ENCODE data around the gene TUBGCP6.
"Not testable (repeated sequence)": the region's sequence is repeated elsewhere in the genome, so short reads cannot be mapped to it uniquely, and the experiment has no call there.

TUBGCP6 gene

DNA sequence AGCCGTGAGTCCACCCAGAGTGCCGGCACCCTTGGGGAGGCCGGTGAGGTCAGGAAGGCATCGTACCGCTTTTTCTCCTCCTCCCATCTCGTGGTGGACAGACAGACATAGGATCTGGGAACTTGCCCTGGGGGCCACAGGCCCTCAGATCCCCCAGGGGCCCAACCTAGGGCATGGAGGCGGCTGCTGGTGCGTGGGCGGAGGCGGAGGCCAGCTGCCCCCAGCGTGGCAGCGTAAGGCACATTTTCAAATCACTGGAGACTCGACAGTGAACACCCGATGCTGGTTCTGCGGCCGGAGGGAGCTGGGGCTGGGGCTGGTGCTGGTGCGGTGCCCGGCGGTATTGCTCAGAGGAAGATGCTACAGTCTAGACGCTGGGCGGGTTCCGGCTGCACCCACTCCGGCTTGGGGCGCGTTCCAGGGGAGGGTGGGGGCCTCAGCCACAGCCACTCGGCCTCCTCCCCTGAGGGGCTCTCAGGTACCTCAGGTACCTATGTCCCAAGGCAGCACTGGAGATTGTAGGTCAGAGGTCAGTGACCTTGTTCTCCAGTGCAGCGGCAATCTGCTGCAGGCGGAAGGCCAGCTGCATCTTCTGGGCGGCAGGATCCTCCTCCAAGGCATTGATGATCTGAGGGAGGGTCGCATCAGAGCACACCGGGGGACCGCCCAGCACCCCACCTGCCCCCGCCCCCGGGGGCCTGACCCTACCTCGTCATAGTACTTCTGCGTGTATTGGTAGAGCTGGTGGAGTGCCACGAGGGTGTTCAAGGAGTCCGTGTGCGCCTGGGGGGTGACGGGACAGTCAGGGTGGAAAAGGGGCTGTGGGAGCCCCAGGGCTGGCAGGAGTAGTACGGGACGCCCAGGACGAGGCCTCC is 30.6 kb upstream of the TUBGCP6 start:
- no peak overlapping the region for H3K9ac ChIP-seq (ENCODE audit: low read depth, low read length)
- H3K36me3 ChIP-seq (ENCODE audit: control insufficient read depth, insufficient read depth, low read length), result peaks cover 58% of the 10 kb centered on the region
- peaks cover 4% of the 10 kb centered on the region for H3K27me3 ChIP-seq (ENCODE audit: control insufficient read depth, insufficient read depth, low read length)
- H3K4me1 ChIP-seq (ENCODE audit: control insufficient read depth, insufficient read depth, low read length), result no peaks in the 10 kb centered on the region
- no peak overlapping the region for H3K4me3 ChIP-seq (ENCODE audit: low read depth, low read length)
- no peaks in the 10 kb centered on the region for H3K9me3 ChIP-seq (ENCODE audit: control insufficient read depth, insufficient read depth, low read length)

DNA sequence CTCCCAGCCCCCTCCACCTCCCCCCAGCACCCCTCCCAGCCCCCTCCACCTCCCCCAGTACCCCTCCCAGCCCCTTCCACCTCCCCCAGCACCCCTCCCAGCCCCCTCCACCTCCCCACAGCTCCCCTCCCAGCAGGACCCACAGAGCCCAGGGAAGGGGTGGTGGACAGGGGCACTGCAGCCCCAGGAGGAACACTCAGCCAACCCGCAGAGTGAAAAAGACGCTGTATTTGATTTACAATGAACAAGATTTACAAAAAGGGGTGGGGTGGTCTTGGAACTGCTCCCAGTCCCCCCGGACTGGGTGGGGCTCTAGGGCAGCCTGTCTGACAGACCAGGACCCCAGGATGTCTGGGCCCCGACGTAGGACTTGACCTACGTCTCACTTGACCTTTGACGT is 29.9 kb upstream of the TUBGCP6 start:
- Histone ChIP-seq H3K27me3 (ENCODE audit: control insufficient read depth, insufficient read depth, low read length) (peaks cover 4% of the 10 kb centered on the region), H3K36me3 (ENCODE audit: control insufficient read depth, insufficient read depth, low read length) (peaks cover 54% of the 10 kb centered on the region), H3K9ac (ENCODE audit: low read depth, low read length) (no peak overlapping the region), H3K9me3 (ENCODE audit: control insufficient read depth, insufficient read depth, low read length) (no peaks in the 10 kb centered on the region), H3K4me1 (ENCODE audit: control insufficient read depth, insufficient read depth, low read length) (no peaks in the 10 kb centered on the region), H3K4me3 (ENCODE audit: low read depth, low read length) (no peak overlapping the region)

DNA sequence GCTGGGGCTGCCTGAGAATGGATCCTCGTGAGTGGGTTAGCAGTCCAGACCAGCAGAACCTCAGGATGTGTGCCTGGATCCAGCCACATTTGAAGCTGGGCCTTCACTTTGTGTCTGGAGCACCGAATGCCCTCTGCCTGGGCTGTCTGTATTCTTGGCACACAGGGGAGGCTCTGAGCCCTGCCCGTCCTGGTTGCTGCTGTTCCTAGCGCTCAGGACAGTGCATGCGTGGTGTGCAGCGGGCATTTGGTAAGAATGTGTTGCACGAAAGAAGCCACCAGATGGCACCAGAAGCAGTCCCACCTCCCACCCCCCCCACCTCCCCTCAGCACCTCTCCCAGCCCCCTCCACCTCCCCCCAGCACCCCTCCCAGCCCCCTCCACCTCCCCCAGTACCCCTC is 29.5 kb upstream of the TUBGCP6 start:
- H3K27me3 ChIP-seq (ENCODE audit: control insufficient read depth, insufficient read depth, low read length), result peaks cover 9% of the 10 kb centered on the region
- H3K9ac ChIP-seq (ENCODE audit: low read depth, low read length), result no peak overlapping the region
- H3K36me3 ChIP-seq (ENCODE audit: control insufficient read depth, insufficient read depth, low read length), result peaks cover 49% of the 10 kb centered on the region
- no peaks in the 10 kb centered on the region for H3K9me3 ChIP-seq (ENCODE audit: control insufficient read depth, insufficient read depth, low read length)
- no peak overlapping the region for H3K4me3 ChIP-seq (ENCODE audit: low read depth, low read length)
- H3K4me1 ChIP-seq (ENCODE audit: control insufficient read depth, insufficient read depth, low read length), result no peaks in the 10 kb centered on the region

DNA sequence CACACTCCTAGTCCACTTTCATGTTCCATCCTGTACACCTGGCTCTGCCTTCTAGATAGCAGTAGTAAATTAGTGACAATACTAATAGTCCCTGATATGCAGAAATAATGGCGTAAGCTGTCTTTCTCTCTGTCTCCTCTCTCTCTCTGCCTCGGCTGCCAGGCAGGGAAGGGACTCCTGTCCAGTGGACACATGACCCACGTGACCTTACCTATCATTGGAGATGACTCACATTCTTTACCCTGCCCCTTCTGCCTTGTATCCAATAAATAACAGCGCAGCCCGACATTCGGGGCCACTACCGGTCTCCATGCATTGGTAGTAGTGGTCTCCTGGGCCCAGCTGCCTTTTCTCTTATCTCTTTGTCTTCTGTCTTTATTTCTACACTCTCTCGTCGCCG is 29.0 kb upstream of the TUBGCP6 start:
- Histone ChIP-seq H3K27me3 (ENCODE audit: control insufficient read depth, insufficient read depth, low read length) (peaks cover 14% of the 10 kb centered on the region), H3K36me3 (ENCODE audit: control insufficient read depth, insufficient read depth, low read length) (peaks cover 44% of the 10 kb centered on the region)
- not testable (repeated sequence) for H3K9me3 ChIP-seq (ENCODE audit: control insufficient read depth, insufficient read depth, low read length)

DNA sequence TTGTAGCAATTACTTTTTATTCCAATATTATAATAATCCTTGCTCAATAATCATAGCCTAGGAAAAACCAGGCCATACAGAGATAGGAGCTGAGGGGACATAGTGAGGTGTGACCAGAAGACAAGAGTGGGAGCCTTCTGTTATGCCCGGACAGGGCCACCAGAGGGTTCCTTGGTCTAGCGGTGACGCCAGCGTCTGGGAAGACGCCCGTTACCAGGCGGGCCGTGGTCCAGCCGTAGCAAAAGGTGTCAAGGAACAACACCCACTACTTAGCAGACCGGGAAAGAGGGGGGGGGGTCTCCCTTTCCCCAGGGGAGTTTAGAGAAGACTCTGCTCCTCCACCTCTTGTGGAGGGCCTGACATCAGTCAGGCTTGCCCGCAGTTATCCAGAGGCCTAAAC is 28.5 kb upstream of the TUBGCP6 start:
- H3K4me1 ChIP-seq (ENCODE audit: control insufficient read depth, insufficient read depth, low read length); H3K9me3 ChIP-seq (ENCODE audit: control insufficient read depth, insufficient read depth, low read length); H3K9ac ChIP-seq (ENCODE audit: low read depth, low read length); H3K4me3 ChIP-seq (ENCODE audit: low read depth, low read length): not testable (repeated sequence)
- peaks cover 39% of the 10 kb centered on the region for H3K36me3 ChIP-seq (ENCODE audit: control insufficient read depth, insufficient read depth, low read length)
- peaks cover 18% of the 10 kb centered on the region for H3K27me3 ChIP-seq (ENCODE audit: control insufficient read depth, insufficient read depth, low read length)

More for the DNA sequence above, 29.0 kb upstream of the TUBGCP6 start:
- H3K9ac ChIP-seq (ENCODE audit: low read depth, low read length); H3K4me3 ChIP-seq (ENCODE audit: low read depth, low read length); H3K4me1 ChIP-seq (ENCODE audit: control insufficient read depth, insufficient read depth, low read length): not testable (repeated sequence)

DNA sequence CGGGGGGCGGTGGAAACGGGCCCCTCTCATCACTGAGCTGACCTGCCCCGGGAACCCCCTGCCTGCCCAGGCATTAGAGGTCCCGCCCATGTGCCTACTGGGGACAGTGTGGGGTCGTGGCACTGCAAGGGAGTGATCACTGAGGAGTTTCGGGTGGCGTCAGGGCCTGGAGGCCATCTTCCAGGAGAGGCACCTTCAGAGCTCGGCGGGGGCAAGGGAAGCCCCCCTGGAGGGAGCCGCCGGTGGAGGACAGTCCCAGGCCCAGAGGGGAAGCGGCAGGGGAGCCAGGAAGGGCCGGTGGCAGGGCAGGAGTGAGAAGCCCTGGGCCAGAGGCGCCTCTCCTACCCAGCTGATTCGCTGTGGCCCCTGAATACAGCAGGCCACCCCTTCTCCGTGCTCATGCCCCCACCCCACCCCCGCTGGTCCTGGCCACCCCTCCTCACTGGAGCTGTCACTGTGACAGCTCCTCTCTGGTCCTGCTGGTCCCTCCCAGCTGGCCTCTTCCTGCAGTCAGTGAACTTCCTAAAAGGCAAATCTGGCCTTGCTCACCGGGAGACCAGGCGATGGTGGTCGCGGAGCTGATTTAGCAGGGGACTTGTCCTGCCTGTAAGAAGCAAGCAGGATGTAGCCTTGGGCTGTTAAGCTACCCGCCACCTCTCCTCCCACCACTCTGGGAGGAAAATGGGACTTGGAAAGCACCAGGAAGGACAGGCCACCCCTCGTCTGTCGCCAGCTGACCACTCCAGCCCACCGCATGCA is 27.4 kb upstream of the TUBGCP6 start:
- H3K4me3 ChIP-seq (ENCODE audit: low read depth, low read length), result peak overlapping the region; percentile 37
- H3K4me1 ChIP-seq (ENCODE audit: control insufficient read depth, insufficient read depth, low read length), result no peaks in the 10 kb centered on the region
- peaks cover 28% of the 10 kb centered on the region for H3K36me3 ChIP-seq (ENCODE audit: control insufficient read depth, insufficient read depth, low read length)
- H3K9ac ChIP-seq (ENCODE audit: low read depth, low read length), result no peak overlapping the region
- no peaks in the 10 kb centered on the region for H3K9me3 ChIP-seq (ENCODE audit: control insufficient read depth, insufficient read depth, low read length)
- H3K27me3 ChIP-seq (ENCODE audit: control insufficient read depth, insufficient read depth, low read length), result peaks cover 23% of the 10 kb centered on the region

DNA sequence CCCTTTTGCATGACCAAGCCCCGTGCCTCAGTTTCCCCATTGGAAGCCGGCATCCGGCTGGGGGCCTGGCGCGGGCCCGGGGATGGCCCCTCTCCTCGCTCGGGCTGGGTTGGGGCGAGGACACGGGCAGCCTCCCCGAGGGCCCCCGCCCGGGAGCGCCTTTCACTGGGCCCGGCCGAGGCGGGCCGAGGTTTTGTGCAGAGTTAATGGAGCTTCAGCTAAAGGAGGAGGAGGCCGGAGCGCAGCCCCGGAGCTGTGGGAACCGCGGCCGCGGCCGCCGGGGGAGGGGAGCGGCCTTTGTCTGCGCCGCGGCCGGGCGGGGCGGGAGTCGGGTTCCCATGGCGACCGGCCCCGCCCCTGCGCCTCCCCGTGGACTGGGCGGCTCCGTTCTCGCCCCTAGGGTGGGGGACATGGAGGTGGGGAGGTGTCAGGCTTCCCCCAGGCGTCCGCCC is 26.7 kb upstream of the TUBGCP6 start:
- Histone ChIP-seq H3K27me3 (ENCODE audit: control insufficient read depth, insufficient read depth, low read length) (peaks cover 28% of the 10 kb centered on the region), H3K4me1 (ENCODE audit: control insufficient read depth, insufficient read depth, low read length) (no peaks in the 10 kb centered on the region), H3K9ac (ENCODE audit: low read depth, low read length) (no peak overlapping the region), H3K36me3 (ENCODE audit: control insufficient read depth, insufficient read depth, low read length) (peaks cover 21% of the 10 kb centered on the region), H3K9me3 (ENCODE audit: control insufficient read depth, insufficient read depth, low read length) (no peaks in the 10 kb centered on the region), H3K4me3 (ENCODE audit: low read depth, low read length) (peak overlapping the region; percentile 41)

DNA sequence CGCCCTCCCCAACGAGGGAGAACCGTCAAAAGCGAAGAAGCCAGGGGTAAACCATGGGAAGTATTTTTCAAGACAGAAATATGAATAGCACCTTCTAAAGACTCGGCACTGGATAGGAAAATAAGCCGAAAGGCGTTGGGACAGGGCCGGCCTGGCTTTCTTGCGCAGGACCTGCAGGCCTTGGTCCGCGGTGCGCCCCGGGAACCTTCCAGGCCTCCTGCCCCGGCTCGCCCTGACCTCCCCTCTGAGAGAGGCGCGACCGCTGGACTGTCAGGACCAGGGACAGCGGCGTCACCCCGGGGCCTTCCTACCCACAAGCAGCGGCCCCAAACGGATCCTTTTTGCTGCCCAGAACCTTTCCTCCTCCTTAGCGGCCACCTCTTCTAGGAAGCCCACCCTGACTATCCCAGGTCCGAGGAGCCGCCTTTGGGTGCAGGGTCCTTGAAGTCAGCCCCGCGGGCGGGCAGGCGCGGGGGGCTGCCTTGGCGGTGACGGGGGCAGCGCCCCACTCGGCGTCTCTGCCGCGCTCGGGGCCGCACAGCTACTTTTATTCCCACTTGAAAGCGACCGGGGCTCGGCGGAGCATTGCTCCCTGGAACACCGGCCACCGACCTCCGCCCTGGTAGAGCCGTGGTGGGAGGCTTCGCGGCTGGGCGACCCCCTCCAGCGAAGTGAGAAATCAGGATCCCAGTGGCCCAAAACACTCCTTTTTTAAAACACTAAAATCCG is 26.0 kb upstream of the TUBGCP6 start:
- H3K9ac ChIP-seq (ENCODE audit: low read depth, low read length), result no peak overlapping the region
- H3K27me3 ChIP-seq (ENCODE audit: control insufficient read depth, insufficient read depth, low read length), result peaks cover 32% of the 10 kb centered on the region
- no peaks in the 10 kb centered on the region for H3K4me1 ChIP-seq (ENCODE audit: control insufficient read depth, insufficient read depth, low read length)
- peak overlapping the region; percentile 41 for H3K4me3 ChIP-seq (ENCODE audit: low read depth, low read length)
- H3K36me3 ChIP-seq (ENCODE audit: control insufficient read depth, insufficient read depth, low read length), result peaks cover 14% of the 10 kb centered on the region
- H3K9me3 ChIP-seq (ENCODE audit: control insufficient read depth, insufficient read depth, low read length), result no peaks in the 10 kb centered on the region

DNA sequence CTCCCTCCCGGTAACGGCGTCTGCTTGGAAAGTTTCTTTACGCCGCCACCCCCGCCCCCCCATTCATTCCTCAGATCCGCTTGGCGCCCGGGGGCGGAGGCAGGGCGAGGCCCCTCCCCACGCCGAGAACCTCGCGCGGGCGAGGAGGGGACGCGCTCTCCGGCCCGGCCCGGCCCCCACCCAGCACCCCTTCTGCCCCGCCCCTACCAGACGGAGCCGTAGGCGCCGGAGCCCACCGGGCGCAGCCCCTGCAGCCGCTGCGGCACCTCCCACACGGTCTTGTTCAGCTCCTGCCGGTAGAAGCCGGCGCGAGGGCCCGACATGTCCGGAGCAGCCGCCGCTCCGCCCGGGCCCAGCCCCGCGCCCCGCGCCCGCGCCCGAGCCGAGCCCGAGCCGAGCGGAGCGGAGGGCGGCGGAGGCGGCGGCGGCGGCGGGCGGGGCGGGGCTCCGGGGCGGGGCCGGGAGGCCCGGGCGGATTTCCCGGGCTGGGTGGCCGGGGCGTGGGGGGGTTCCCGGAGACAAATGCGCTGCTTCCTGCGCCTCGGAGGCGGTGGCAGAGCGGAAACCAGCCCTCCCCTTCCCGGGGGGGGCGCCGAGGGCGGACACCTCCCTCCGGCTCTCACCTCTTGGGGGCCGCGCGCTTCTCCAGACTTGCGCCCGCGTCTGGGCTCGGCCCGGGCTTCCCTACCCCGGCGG is 25.3 kb upstream of the TUBGCP6 start, which contains the start of gene MAPK11:
Gene MAPK11 (minus strand): TSS at position 411 of the 696 bp plus-strand sequence. CDS start 88 bp downstream, at position 323.
- H3K36me3 ChIP-seq (ENCODE audit: control insufficient read depth, insufficient read depth, low read length), result peaks cover 7% of the 10 kb centered on the region
- H3K4me1 ChIP-seq (ENCODE audit: control insufficient read depth, insufficient read depth, low read length), result no peaks in the 10 kb centered on the region
- H3K9me3 ChIP-seq (ENCODE audit: control insufficient read depth, insufficient read depth, low read length), result no peaks in the 10 kb centered on the region
- H3K27me3 ChIP-seq (ENCODE audit: control insufficient read depth, insufficient read depth, low read length), result peaks cover 32% of the 10 kb centered on the region
- H3K4me3 ChIP-seq (ENCODE audit: low read depth, low read length), result peak within 1 kb of the TSS; percentile 41
- H3K9ac ChIP-seq (ENCODE audit: low read depth, low read length), result no peak within 1 kb of the TSS

DNA sequence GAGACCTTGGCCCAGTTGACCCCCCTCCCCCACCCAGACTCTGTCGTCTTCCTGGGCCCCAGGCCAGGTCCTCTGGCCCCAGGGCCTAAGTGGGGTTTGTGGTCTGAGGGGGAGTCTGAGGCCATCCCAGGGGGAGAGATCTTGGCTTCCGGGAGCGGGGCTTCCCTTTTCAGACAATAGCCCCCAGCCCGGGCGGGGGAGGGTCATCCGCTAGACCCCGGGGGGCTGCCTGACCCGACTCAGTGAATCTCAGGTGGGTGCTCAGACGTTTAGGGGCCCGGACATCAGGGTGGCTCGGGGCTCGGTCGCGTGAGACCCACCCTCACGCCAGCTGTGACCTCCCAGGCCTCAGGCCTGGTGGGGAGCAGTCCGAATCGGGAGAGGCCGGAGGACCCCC is 24.7 kb upstream of the TUBGCP6 start:
- H3K4me3 ChIP-seq (ENCODE audit: low read depth, low read length), result peak overlapping the region; percentile 39
- H3K9ac ChIP-seq (ENCODE audit: low read depth, low read length), result no peak overlapping the region
- peaks cover 32% of the 10 kb centered on the region for H3K27me3 ChIP-seq (ENCODE audit: control insufficient read depth, insufficient read depth, low read length)
- H3K4me1 ChIP-seq (ENCODE audit: control insufficient read depth, insufficient read depth, low read length), result no peaks in the 10 kb centered on the region
- peaks cover 4% of the 10 kb centered on the region for H3K36me3 ChIP-seq (ENCODE audit: control insufficient read depth, insufficient read depth, low read length)
- no peaks in the 10 kb centered on the region for H3K9me3 ChIP-seq (ENCODE audit: control insufficient read depth, insufficient read depth, low read length)

DNA sequence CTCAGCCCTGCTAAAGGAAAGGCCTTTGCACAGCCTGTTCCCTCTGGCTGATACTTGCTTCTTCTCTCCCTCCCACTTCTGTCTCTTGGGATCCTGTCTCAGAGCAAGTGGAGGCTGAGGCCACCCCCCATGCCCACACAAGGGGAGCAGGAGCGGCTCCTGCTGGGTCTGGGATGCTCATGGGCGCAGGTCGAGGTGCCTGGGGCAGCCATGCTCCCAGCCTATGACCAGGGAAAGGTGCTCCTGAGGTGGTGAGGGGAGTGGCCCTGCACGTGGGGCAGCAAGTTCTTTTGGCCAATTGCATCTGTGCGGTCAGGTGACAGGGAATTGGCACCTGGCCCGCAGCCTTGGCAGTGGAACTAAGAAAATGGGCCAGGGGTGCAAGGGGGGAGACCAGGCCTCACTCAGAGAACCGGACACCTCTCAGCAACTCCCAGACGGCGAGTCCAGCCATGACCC is 23.9 kb upstream of the TUBGCP6 start:
- Histone ChIP-seq H3K9me3 (ENCODE audit: control insufficient read depth, insufficient read depth, low read length) (no peaks in the 10 kb centered on the region), H3K9ac (ENCODE audit: low read depth, low read length) (no peak overlapping the region), H3K27me3 (ENCODE audit: control insufficient read depth, insufficient read depth, low read length) (peaks cover 32% of the 10 kb centered on the region), H3K4me1 (ENCODE audit: control insufficient read depth, insufficient read depth, low read length) (no peaks in the 10 kb centered on the region), H3K4me3 (ENCODE audit: low read depth, low read length) (no peak overlapping the region), H3K36me3 (ENCODE audit: control insufficient read depth, insufficient read depth, low read length) (no peaks in the 10 kb centered on the region)

Data from iPS-15b (cell line).